GM12878 (cell line): ENCODE results near the gene KPNA1. TPM values are rescaled to one million over a fixed set of nuclear protein-coding genes. Genes with fewer than 3 reads are reported as not detected.

Source experiments
- ATAC-seq: fragments of 200-7000 bp; cut with Tn5 transposase; 3 replicates; pipeline ENCODE4 v1.9.1; 2020; ENCODE audit warnings: mild to moderate bottlenecking, moderate library complexity
- BruUV-seq: library from RNA; stranded (reverse); fragments of 400-500 nt; replicated peaks from 2 replicates; lab custom pipeline; 2021; lab: Mats Ljungman, UMichigan
- CTCF ChIA-PET: fragments of 300-600 bp; sonication (Branson Sonifier 250); formaldehyde crosslinking; extraction: SDS; loops from one replicate; lab custom pipeline; 2021; ENCODE audit warnings: inconsistent platforms; lab: Yijun Ruan, JAX
- POLR2A ChIA-PET: fragments of 350-600 bp; formaldehyde crosslinking; extraction: SDS; loops from one replicate; lab custom pipeline; 2021; ENCODE audit warnings: inconsistent platforms; lab: Charles Lee
- RAD21 ChIA-PET: fragments of 300-600 bp; sonication (Branson Sonifier 250); formaldehyde crosslinking; loops from one replicate; lab custom pipeline; 2023; ENCODE audit warnings: antibody characterized with exemption; ENCODE audit not compliant: unreplicated experiment; lab: Charles Lee
- SMC1A ChIA-PET: fragments of 300-600 bp; sonication (Branson Sonifier 250); formaldehyde crosslinking; loops from one replicate; lab custom pipeline; 2023; ENCODE audit not compliant: unreplicated experiment, uncharacterized antibody; lab: Charles Lee
- DNase-seq: peaks from one replicate; pipeline ENCODE4 v3.0.0-alpha.2; 2011; ENCODE audit warnings: low read depth, low spot score
- FAIRE-seq: peaks from 3 replicates; lab custom pipeline; 2011; peaks lifted over from hg19 to GRCh38; lab: Jason Lieb, UNC
- H2AFZ ChIP-seq: 2 replicates; pipeline ENCODE4 v1.6.0; 2011; ENCODE audit warnings: low read depth, low read length, control low read depth; ENCODE audit not compliant: control insufficient read depth
- H3K27ac ChIP-seq: 2 replicates; pipeline ENCODE4 v1.5.1; 2011; ENCODE audit warnings: control low read depth; ENCODE audit not compliant: control insufficient read depth, insufficient read depth
- H3K27me3 ChIP-seq, 2 experiments: replicated peaks in 1 of 2; 2 replicates each; pipeline versions ENCODE4 v1.6.0 to v1.6.1; 2011; ENCODE audit warnings: low read length in 1 of 2; ENCODE audit not compliant: control insufficient read depth in 2 of 2, insufficient read depth in 2 of 2
- H3K36me3 ChIP-seq, 2 experiments: 2 replicates each; pipeline ENCODE4 v1.5.1; 2011; ENCODE audit warnings: low read length in 1 of 2; ENCODE audit not compliant: control insufficient read depth in 2 of 2, insufficient read depth in 2 of 2
- H3K4me1 ChIP-seq: 2 replicates; pipeline ENCODE4 v1.6.1; 2011; ENCODE audit warnings: mild to moderate bottlenecking, low read length, moderate library complexity, mixed read lengths; ENCODE audit not compliant: control insufficient read depth, insufficient read depth
- H3K4me2 ChIP-seq: 2 replicates; pipeline ENCODE4 v1.6.0; 2011; ENCODE audit warnings: control low read depth; ENCODE audit not compliant: control insufficient read depth, insufficient read depth
- H3K4me3 ChIP-seq: fragments of 200-600 bp; sonication (generic); 2 replicates; pipeline ENCODE4 v1.5.1; 2016
- H3K79me2 ChIP-seq: 2 replicates; pipeline ENCODE4 v1.6.0; 2011; ENCODE audit warnings: low read length; ENCODE audit not compliant: control insufficient read depth, insufficient read depth
- H3K9ac ChIP-seq: 2 replicates; pipeline ENCODE4 v1.8.0; 2011; ENCODE audit warnings: low read length, control low read depth, mixed read lengths; ENCODE audit not compliant: control insufficient read depth, insufficient read depth
- H3K9me3 ChIP-seq: replicated peaks from 3 replicates; pipeline ENCODE4 v1.5.1; 2011; ENCODE audit warnings: mild to moderate bottlenecking, low read length; ENCODE audit not compliant: control insufficient read depth, insufficient read depth
- H4K20me1 ChIP-seq: 2 replicates; pipeline ENCODE4 v1.6.0; 2011; ENCODE audit not compliant: control insufficient read depth, insufficient read depth
- ATF3 ChIP-seq: IDR thresholded peaks from 2 replicates; pipeline ENCODE4 v1.6.1; 2011; ENCODE audit warnings: low read depth, mild to moderate bottlenecking, low read length, moderate library complexity, borderline replicate concordance; ENCODE audit errors: extremely low read depth
- BCL3 ChIP-seq: IDR thresholded peaks from 2 replicates; pipeline ENCODE4 v1.6.1; 2011; ENCODE audit warnings: borderline replicate concordance, low read depth, mild to moderate bottlenecking, moderate library complexity, low read length; ENCODE audit not compliant: insufficient read depth, poor library complexity, severe bottlenecking
- CBX3 ChIP-seq: fragments of 200-600 bp; sonication (generic); IDR thresholded peaks from 2 replicates; pipeline ENCODE4 v1.6.1; 2016; ENCODE audit warnings: low read depth, borderline replicate concordance
- CBX5 ChIP-seq: sonication (generic); IDR thresholded peaks from 2 replicates; pipeline ENCODE4 v1.6.1; 2016; ENCODE audit warnings: low read depth, moderate library complexity, mild to moderate bottlenecking, inconsistent platforms
- HDAC6 ChIP-seq: fragments of 200-600 bp; sonication (generic); IDR thresholded peaks from one replicate; pipeline ENCODE4 v1.8.0; 2017; ENCODE audit warnings: antibody characterized with exemption; ENCODE audit not compliant: unreplicated experiment
- MXI1 ChIP-seq: fragments of 150-350 bp; IDR thresholded peaks from 2 replicates; pipeline ENCODE4 v1.6.1; 2011; ENCODE audit warnings: low read depth, mild to moderate bottlenecking, inconsistent platforms, low read length, improper control_type of control experiment
- RAD21 ChIP-seq: IDR thresholded peaks from 2 replicates; pipeline ENCODE4 v1.6.1; 2011; ENCODE audit warnings: mild to moderate bottlenecking, low read depth, low read length, moderate library complexity; ENCODE audit not compliant: insufficient read depth
- ZBTB4 ChIP-seq: fragments of 450-650 bp; formaldehyde crosslinking; IDR thresholded peaks from 2 replicates; pipeline ENCODE4 v1.4.0; 2022; ENCODE audit warnings: mild to moderate bottlenecking, moderate library complexity
- ZSCAN29 ChIP-seq: fragments of 450-650 bp; IDR thresholded peaks from 2 replicates; pipeline ENCODE4 v1.6.1; 2017; ENCODE audit warnings: mild to moderate bottlenecking, moderate library complexity
- WGBS: methylation state at CpG from one replicate; pipeline ENCODE4 v1.1.6; 2016; ENCODE audit warnings: low lambda C conversion rate; ENCODE audit not compliant: insufficient replicate concordance, insufficient coverage; ENCODE audit errors: missing lambda C conversion rate; 5-methylcytosine and 5-hydroxymethylcytosine counted together
- in situ Hi-C: fragments of 300-500 bp; cut with MboI; formaldehyde crosslinking; loops from 9 replicates; pipeline ENCODE4 v1.14.3; 2018; ENCODE audit warnings: mixed read lengths
- intact Hi-C: fragments of 100-400 bp; cut with micrococcal nuclease; formaldehyde crosslinking; loops from one replicate; pipeline ENCODE4 v1.14.2; 2022; ENCODE audit not compliant: unreplicated experiment
- polyA plus RNA-seq, 11 experiments: library from polyadenylated mRNA; depleted of rRNA in 4 of 11; unstranded in 6 of 11; stranded (reverse) in 5 of 11; fragments of >200 nt; fragmentation: Nextera tagmentation in 4 of 11; fragmentation: Illumina TruSeq in 1 of 11; extraction: Ambion mirVana in 4 of 11; extraction: Trizol in 1 of 11; gene quantifications; 1 replicate in 1 of 11; 2 replicates in 10 of 11; pipeline versions ENCODE4 v1.2.1 to v1.2.3, GENCODE V29; 2011 to 2016; ENCODE audit warnings: inconsistent platforms in 2 of 11, missing spikeins in 2 of 11, low read depth in 1 of 11
- total RNA-seq, 4 experiments: library from RNA; depleted of rRNA in 3 of 4; stranded (reverse); fragments of >200 nt in 3 of 4; fragmentation: Illumina TruSeq in 1 of 4; extraction: Trizol in 1 of 4; gene quantifications; 2 replicates each; pipeline versions ENCODE4 v1.2.1 to v1.2.3, GENCODE V29; 2013 to 2021

Gene KPNA1
- total and polyA plus RNA-seq, 10 of the 15 experiments (the other 5 are each of a cell fraction or from before 2014, with no cell fraction given) = 8.5 to 52.7 (median 41.0) TPM

- Histone ChIP-seq H3K4me3 (no peak overlapping the region), H3K9me3 (no peaks in the 10 kb centered on the region; the same call in 2 of the 3 replicates), H3K27ac (no peak overlapping the region), H2AFZ (no peak overlapping the region), H3K79me2 (peaks cover 40% of the 10 kb centered on the region), H3K27me3 (no peaks in the 10 kb centered on the region), H3K9ac (no peak overlapping the region), H3K4me2 (no peak overlapping the region), H4K20me1 (no peaks in the 10 kb centered on the region), H3K36me3 (no peaks in the 10 kb centered on the region), H3K4me1 (no peaks in the 10 kb centered on the region)
- ChIA-PET CTCF (interaction anchor here (0.6 kb wide), 2 partner anchors 239 to 918 kb away, joined by 3 to 4 read pairs; no protein-coding TSS in a partner anchor), POLR2A (interaction anchor here (1.5 kb wide), 1 partner anchor 40 kb away, joined by 3 read pairs; the partner anchor contains the start of gene KPNA1), RAD21 (no interaction called here), SMC1A (no interaction called here)
- no TSS peak for BruUV-seq
- in situ Hi-C loops (no loop called here), intact Hi-C loops (no loop called here)
- no peak for DNase-seq
- 100% methylated on average over 2 of the region's 2 CpGs for WGBS
- ATAC-seq = no peak
- FAIRE-seq = no peak
- TF ChIP-seq ATF3 (no peak), BCL3 (no peak), CBX5 (no peak), CBX3 (no peak), ZSCAN29 (no peak), RAD21 (no peak), MXI1 (no peak), HDAC6 (no peak), ZBTB4 (CRISPR knock-in tag) (no peak)
These were observed 39.4 kb downstream of the KPNA1 start for GRCh38 chr3:122475316-122475715.
